ENCODE data around the gene STXBP3.
A peak's percentile ranks its signal among the peaks of the same experiment; 100 is the strongest.
"Not testable (repeated sequence)": the region's sequence is repeated elsewhere in the genome, so short reads cannot be mapped to it uniquely, and the experiment has no call there.

STXBP3 gene

DNA sequence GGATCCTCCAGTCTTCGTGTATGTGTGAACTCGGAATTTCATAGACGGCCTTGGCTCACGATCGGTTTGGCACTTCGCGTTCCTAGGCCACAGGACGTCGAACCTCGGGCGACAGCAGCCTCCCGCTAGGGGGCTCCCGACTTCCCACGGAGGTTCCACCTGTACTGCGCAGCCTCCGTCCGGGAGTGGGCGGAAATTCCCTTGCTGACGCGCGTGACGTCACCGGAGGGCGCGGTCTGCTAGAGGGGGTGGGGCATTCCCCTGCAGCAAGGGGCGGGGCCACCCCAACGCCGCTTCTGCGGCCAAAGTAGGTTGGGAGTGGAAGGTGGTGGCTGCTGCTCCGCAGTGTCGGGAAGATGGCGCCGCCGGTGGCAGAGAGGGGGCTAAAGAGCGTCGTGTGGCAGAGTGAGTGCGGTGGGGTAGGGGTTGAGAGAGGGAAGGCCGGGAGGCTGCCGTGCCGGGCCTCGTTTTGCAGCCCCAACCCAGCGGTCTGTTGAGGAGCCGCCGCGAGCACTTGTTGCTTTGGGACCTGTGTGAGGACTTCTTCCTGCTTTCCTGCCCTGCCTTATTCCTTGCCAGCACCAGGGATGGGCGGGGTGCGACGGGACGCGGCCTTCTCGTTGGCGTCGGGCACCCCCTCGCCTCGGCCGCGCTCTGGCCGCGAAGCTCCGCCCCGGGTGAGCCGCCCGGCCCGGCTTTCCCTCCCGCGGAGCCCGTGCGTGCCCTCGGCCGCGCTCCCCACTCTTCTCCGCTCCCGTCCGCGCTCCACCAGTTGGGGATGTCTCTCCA, at the start of gene STXBP3:
TSS of gene STXBP3 (plus strand) at position 293 of the 789 bp plus-strand sequence. CDS start at position 357, 64 bp downstream.
- DNase-seq (ENCODE audit: low read depth in 2 of 2) = peak; percentile 100

DNA sequence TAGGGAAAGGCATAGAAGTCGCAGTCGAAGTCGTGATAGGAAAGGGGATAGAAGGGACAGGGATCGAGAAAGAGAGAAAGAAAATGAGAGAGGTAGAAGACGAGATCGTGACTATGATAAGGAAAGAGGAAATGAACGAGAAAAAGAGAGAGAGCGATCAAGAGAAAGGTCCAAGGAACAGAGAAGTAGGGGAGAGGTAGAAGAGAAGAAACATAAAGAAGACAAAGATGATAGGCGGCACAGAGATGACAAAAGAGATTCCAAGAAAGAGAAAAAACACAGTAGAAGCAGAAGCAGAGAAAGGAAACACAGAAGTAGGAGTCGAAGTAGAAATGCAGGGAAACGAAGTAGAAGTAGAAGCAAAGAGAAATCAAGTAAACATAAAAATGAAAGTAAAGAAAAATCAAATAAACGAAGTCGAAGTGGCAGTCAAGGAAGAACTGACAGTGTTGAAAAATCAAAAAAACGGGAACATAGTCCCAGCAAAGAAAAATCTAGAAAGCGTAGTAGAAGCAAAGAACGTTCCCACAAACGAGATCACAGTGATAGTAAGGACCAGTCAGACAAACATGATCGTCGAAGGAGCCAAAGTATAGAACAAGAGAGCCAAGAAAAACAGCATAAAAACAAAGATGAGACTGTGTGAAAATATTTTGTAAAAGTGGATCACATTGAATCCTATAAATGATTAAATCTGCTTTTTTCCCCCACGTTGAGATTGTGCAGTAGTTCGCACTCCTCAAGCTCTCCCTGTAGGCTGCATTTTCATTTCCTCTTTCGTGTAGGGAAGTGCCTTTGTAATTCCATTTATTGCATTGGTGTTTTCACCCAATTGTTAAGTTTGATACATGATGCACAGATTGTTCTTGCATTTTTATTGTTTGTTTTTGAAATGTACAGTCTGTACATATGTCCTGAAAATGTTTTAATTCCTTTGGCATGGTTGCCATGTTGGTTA, 46.8 kb upstream of the STXBP3 start:
- no peak for DNase-seq (ENCODE audit: low read depth in 2 of 2)

DNA sequence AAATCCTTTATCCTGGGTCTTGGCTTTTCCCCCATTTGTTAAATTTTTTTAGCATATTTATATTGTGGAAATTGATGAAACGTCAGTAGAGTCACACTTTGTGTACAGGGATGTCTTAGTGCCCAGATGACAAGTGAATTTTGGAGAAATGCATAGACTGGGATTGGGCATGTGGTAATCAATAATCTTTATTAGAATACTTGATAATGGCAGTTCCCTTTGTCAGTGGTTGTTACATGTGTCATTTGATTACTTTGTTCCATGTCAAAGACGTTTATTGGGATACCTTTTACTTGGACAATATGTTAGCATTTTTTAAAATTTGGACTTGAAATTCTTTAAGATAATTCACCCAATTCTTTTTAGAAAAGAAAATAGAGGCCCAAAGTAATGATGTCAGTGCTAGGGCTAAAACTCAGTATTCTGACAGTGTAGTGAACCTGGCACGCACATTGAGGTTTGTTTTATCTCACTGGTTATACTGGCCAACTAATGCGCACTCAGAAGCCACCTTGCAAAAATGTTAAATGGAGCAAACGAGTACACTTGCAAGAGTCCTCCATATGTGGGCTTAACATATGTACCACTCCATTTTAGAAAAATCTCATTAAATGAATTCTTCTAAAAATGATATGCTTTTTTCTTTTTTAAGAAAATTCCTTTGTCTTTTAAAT, 45.2 kb upstream of the STXBP3 start:
- DNase-seq (ENCODE audit: low read depth in 2 of 2) = no peak

DNA sequence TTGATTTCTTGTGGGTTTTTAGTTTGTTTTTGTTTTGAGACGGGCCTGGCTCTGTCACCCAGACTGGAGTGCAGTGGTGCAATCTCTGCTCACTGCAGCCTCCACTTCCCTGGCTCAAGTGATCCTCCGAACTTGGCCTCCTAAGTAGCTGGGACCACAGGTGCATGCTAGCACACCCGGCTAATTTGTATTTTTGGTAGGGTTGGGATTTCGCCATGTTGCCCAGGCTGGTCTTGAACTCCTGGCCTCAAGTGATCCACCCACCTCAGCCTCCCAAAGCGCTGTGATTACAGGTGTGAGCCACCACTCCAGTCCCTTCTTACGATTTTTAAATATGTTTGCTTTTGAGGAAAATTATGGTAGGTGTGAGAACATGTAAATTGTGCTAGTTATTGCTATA, 44.4 kb upstream of the STXBP3 start:
- DNase-seq (ENCODE audit: low read depth in 2 of 2) = not testable (repeated sequence)

DNA sequence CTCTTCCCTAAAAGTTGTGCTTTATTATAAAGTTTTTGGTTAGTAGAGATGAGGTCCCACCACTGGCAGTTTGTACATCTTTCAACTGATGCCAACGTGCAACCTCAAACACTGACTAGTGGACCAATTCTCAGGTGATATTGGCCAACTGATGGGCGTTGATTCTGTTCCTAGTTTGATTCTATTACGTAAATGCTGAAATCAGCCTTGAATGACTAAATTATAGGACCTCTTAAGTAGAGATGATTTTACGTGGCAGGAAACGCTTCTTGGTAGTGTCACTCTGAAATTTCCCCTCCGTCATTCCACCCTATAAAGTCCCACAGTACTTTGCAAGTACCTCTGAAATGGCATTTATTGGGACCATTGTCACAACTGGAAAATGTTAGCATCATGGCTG, 42.5 kb upstream of the STXBP3 start:
- DNase-seq (ENCODE audit: low read depth in 2 of 2) = no peak

GRCh38 chr1:108704496-108704895, 42.0 kb upstream of the STXBP3 start:
- DNase-seq (ENCODE audit: low read depth in 2 of 2) = no peak

DNA sequence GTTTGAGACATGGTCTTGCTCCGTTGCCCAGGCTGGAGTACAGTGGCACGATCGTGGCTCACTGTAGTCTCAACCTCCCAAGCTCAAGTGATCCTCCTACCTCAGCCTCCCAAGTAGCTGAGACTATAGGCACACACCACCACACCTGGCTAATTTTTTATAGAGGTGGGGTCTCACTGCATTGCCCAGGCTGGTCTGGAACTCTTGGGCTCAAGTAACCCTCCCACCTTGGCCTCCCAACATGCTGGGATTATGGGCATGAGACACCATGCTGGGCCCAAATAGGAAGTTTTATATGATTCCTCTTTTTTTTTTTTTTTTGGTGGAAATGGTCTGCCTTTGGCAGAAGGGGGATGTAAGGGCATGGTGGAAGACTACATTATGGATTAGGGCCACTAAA, 39.8 kb upstream of the STXBP3 start:
- no peak for DNase-seq (ENCODE audit: low read depth in 2 of 2)

GRCh38 chr1:108708691-108709660, 37.5 kb upstream of the STXBP3 start:
- peak in 1 of 2 donors; percentile 26 for DNase-seq (ENCODE audit: low read depth in 2 of 2)

GRCh38 chr1:108712606-108713150, 33.8 kb upstream of the STXBP3 start, which contains the start of gene FNDC7:
Gene FNDC7, plus strand, starts transcription at chr1:108712908. Its CDS starts 26 bp downstream, at chr1:108712934.
- DNase-seq (ENCODE audit: low read depth in 2 of 2) = no peak

DNA sequence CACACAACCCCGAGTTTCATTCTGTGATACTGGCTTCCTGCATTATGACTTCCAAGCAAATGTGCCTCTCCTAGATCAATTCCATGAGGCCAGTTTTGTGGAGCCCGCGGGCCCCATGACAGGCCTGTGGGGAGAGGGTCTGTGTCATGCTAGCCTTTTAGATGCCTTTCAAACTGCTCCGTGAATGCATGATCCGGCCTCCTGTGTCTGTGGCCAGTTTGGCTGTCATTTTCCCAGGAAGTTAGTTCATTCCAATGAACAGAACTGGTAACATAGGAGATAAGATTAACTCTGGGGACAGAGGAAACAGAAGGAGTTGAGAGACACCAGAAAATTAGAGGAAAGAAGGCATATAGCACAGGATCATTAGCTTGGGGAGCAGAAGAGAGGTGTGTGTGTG, 30.5 kb upstream of the STXBP3 start:
- no peak for DNase-seq (ENCODE audit: low read depth in 2 of 2)

- DNase-seq (ENCODE audit: low read depth in 2 of 2) = no peak
Observed at GRCh38 chr1:108716437-108717230, 29.8 kb upstream of the STXBP3 start.

GRCh38 chr1:108717774-108718316, 28.6 kb upstream of the STXBP3 start:
- DNase-seq (ENCODE audit: low read depth in 2 of 2) = no peak

DNA sequence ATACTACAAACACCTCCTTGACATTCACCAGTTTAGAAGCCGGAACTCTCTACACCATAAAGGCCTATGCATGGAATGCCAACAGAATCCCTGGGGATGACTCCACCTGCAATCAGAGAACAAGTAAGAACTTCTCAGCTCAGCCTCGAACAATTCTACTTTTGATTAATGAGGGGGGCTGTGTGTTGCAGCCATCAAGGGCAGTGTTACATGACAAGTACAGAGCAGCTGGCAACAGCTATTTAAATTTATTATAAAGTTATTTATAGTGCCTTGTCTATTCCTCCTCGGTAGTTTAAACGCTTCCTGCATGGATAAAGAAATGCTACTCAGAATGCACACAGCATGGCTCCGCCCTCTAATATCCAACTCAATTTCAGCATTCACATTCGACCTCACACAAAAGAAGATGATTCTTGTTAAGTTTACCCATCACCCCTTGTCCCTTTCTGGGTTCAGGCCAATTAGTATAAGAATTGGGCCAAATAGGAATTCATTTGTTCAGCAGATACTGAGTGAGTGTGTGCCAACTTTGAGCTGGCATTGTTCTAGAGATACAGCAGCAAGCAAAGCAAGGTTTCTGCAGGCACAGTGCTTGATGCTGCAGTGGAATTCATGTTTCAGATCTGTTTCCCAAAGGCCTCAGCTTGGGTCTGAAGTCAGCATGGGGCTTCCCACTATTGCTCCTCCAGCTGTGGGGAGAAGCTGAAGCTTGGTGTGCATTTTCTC, 27.4 kb upstream of the STXBP3 start:
- DNase-seq (ENCODE audit: low read depth in 2 of 2) = no peak

- DNase-seq (ENCODE audit: low read depth in 2 of 2) = no peak
Observed at GRCh38 chr1:108719656-108720435, 26.6 kb upstream of the STXBP3 start.

DNA sequence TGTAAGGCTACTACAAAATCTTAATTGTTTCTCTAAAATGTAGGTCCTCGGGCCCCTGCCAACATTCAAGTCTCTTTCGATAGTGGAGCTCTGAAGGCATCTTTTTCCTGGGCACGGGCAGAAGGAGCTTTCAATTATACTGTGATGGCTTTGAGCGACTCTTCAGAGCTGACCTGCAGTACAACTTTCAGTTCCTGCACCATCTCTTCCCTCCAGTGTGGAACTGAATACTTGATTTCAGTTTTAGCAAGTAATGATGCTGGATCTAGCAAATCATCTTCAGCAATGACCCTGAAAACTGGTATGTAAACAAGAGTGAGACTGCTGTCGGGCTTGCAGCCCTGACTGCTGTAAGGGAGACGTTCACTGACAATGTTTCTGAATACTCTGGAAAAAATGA, 24.2 kb upstream of the STXBP3 start:
- no peak for DNase-seq (ENCODE audit: low read depth in 2 of 2)

DNA sequence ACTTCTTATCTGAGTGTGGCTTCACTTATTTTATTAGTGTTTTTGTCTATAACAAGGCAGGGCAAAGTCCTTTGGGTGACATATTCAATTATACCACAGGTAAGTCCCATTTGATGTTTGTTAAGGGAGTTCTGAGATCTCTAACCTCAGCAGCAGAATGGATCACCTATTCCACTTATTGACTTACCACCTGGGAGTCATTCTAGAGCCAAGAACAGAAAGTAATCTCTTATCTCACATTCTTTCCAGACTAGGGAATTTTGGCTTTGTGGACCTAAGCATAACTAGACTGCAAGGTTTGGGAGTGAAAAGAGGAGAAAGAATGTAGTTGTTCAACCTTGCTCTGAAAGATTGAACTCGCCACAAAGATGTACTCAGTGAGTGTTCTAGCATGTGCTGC, 20.6 kb upstream of the STXBP3 start:
- DNase-seq (ENCODE audit: low read depth in 2 of 2) = no peak

DNA sequence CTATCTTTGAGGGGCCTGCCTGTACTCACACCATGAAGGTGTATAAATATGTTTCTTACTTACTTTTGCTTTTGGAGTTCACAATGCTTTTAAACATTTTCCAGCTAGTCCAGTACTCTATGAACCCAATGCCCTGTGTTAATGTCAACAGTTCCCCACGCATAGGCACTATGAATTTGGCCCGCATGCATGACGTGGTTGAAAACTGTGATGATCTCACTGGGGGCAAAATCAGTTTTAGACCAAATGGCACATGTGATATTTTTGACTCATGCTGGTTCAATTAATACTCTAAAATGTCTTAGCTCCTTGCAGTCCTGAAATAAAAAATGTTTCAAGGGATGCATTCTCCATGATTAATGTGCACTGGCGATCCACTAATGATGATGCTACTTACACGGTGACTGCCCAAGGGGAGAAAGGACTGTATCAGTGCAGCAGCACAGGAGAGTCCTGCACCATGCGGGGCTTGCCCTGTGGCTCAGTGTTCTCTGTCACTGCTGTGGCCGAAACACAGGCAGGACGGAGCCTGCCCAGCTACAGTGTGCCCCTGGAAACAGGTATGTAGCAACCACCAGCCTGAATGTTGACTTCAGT, 18.0 kb upstream of the STXBP3 start:
- no peak for DNase-seq (ENCODE audit: low read depth in 2 of 2)

GRCh38 chr1:108729481-108729880, 17.0 kb upstream of the STXBP3 start:
- no peak for DNase-seq (ENCODE audit: low read depth in 2 of 2)
